CD14-positive monocyte (primary cell): ENCODE data around the gene ARMC7. TPM values are rescaled to one million over a fixed set of nuclear protein-coding genes. Genes with fewer than 3 reads are reported as not detected.

Source experiments
- DNase-seq, 3 donors: peaks; one replicate each; pipeline ENCODE4 v3.0.0-alpha.2; 2011 to 2022
- H2AFZ ChIP-seq: 2 replicates; pipeline ENCODE4 v1.6.0; 2012; ENCODE audit warnings: mild to moderate bottlenecking, low read depth, low read length, inconsistent platforms; ENCODE audit not compliant: insufficient read depth, poor library complexity, severe bottlenecking
- H3K27ac ChIP-seq, 2 donors: 1 replicate in 1 of 2; 2 replicates in 1 of 2; pipeline ENCODE4 v1.5.1; 2012 to 2013; ENCODE audit warnings: low read length in 2 of 2, control low read depth in 1 of 2, inconsistent platforms in 1 of 2, low read depth in 1 of 2, mild to moderate bottlenecking in 1 of 2
- H3K27me3 ChIP-seq, 2 donors: one replicate each; pipeline versions ENCODE4 v1.6.0 to v1.6.1; 2011 to 2013; ENCODE audit warnings: low read length in 2 of 2; ENCODE audit not compliant: control insufficient read depth in 2 of 2, insufficient read depth in 2 of 2
- H3K36me3 ChIP-seq, 2 donors: replicated peaks in 1 of 2; 1 replicate in 1 of 2; 2 replicates in 1 of 2; pipeline versions ENCODE4 v1.5.1 to v1.6.1; 2012 to 2013; ENCODE audit warnings: low read length in 2 of 2, control low read depth in 1 of 2, inconsistent platforms in 1 of 2, mild to moderate bottlenecking in 1 of 2; ENCODE audit not compliant: insufficient read depth in 2 of 2, control insufficient read depth in 1 of 2
- H3K4me1 ChIP-seq, 2 donors: 1 replicate in 1 of 2; 2 replicates in 1 of 2; pipeline versions ENCODE4 v1.5.1 to v1.6.1; 2012 to 2013; ENCODE audit warnings: low read length in 2 of 2, control low read depth in 1 of 2, inconsistent platforms in 1 of 2, mild to moderate bottlenecking in 1 of 2, moderate library complexity in 1 of 2; ENCODE audit not compliant: insufficient read depth in 2 of 2, control insufficient read depth in 1 of 2
- H3K4me2 ChIP-seq: replicated peaks from 2 replicates; pipeline ENCODE3; 2012; ENCODE audit warnings: low read length, moderate library complexity, mild to moderate bottlenecking; ENCODE audit not compliant: poor library complexity, severe bottlenecking; ENCODE audit errors: extremely low read depth
- H3K4me3 ChIP-seq, 3 experiments: fragments of 200-600 bp in 1 of 3; sonication (generic) in 1 of 3; replicated peaks in 1 of 3; 1 replicate in 2 of 3; 2 replicates in 1 of 3; pipeline ENCODE4 v1.5.1; 2011 to 2013; ENCODE audit warnings: low read length in 3 of 3, mild to moderate bottlenecking in 3 of 3, control low read depth in 2 of 3, low read depth in 2 of 3, inconsistent platforms in 1 of 3, moderate library complexity in 1 of 3
- H3K79me2 ChIP-seq: 2 replicates; pipeline ENCODE4 v1.6.0; 2012; ENCODE audit warnings: mild to moderate bottlenecking, control low read depth, inconsistent platforms, low read length, moderate library complexity; ENCODE audit not compliant: insufficient read depth
- H3K9ac ChIP-seq: 2 replicates; pipeline ENCODE4 v1.6.0; 2017; ENCODE audit warnings: low read length, mild to moderate bottlenecking; ENCODE audit not compliant: insufficient read depth, poor library complexity, severe bottlenecking
- H3K9me3 ChIP-seq, 2 donors: replicated peaks in 1 of 2; 1 replicate in 1 of 2; 2 replicates in 1 of 2; pipeline versions ENCODE4 v1.5.1 to v1.6.1; 2012 to 2013; ENCODE audit warnings: low read length in 2 of 2, control low read depth in 1 of 2; ENCODE audit not compliant: control insufficient read depth in 1 of 2, insufficient read depth in 1 of 2
- H4K20me1 ChIP-seq: 2 replicates; pipeline ENCODE4 v1.6.0; 2012; ENCODE audit warnings: mild to moderate bottlenecking, low read length, control low read depth, moderate library complexity; ENCODE audit not compliant: insufficient read depth
- H3K27ac Mint-ChIP-seq, 7 donors: one replicate each; pipeline ENCODE4 v1.8.0; 2020; ENCODE audit warnings: mild to moderate bottlenecking in 7 of 7, mixed read lengths in 7 of 7, moderate library complexity in 6 of 7, inconsistent platforms in 2 of 7
- H3K27me3 Mint-ChIP-seq, 3 donors: one replicate each; pipeline ENCODE4 v1.8.0; 2021 to 2022; ENCODE audit warnings: low read depth in 3 of 3, mild to moderate bottlenecking in 3 of 3, mixed read lengths in 3 of 3, moderate library complexity in 3 of 3, inconsistent platforms in 1 of 3
- H3K36me3 Mint-ChIP-seq, 2 donors: one replicate each; pipeline ENCODE4 v1.8.0; 2020; ENCODE audit warnings: mixed read lengths in 2 of 2, inconsistent platforms in 1 of 2, mild to moderate bottlenecking in 1 of 2
- H3K4me1 Mint-ChIP-seq: one replicate; pipeline ENCODE4 v1.8.0; 2020; ENCODE audit warnings: mild to moderate bottlenecking, mixed read lengths
- H3K4me3 Mint-ChIP-seq, 2 donors: one replicate each; pipeline ENCODE4 v1.8.0; 2020; ENCODE audit warnings: mild to moderate bottlenecking in 2 of 2, mixed read lengths in 2 of 2, moderate library complexity in 1 of 2
- H3K9me3 Mint-ChIP-seq, 7 donors: one replicate each; pipeline ENCODE4 v1.8.0; 2020 to 2022; ENCODE audit warnings: mixed read lengths in 7 of 7, mild to moderate bottlenecking in 6 of 7, moderate library complexity in 6 of 7, inconsistent platforms in 2 of 7
- WGBS: methylation state at CpG from one replicate; pipeline ENCODE4 v1.1.5; 2013; ENCODE audit warnings: missing lambda C conversion rate; ENCODE audit not compliant: insufficient coverage; 5-methylcytosine and 5-hydroxymethylcytosine counted together
- intact Hi-C, 2 donors: fragments of 100-400 bp; cut with micrococcal nuclease; formaldehyde crosslinking; loops; one replicate each; pipeline versions ENCODE4 v1.15.0 to v1.15.1; 2023
- polyA plus RNA-seq, 3 donors: library from polyadenylated mRNA; depleted of rRNA in 1 of 3; unstranded in 2 of 3; stranded (reverse) in 1 of 3; fragments of 300-500 nt in 2 of 3; fragments of >200 nt in 1 of 3; fragmentation: Illumina TruSeq in 2 of 3; gene quantifications; 1 replicate in 2 of 3; 2 replicates in 1 of 3; pipeline ENCODE4 v1.2.3, GENCODE V29; 2012 to 2021
- TF ChIP-seq, protein P1 (sequence below): fragments of 200-600 bp; IDR thresholded peaks from one replicate; pipeline ENCODE4 v1.8.0; 2022; ENCODE audit warnings: antibody characterized with exemption, mild to moderate bottlenecking

The ARMC7 gene
- polyA plus RNA-seq, 3 donors, result 1.3 to 11.8 (median 2.1) TPM

DNA sequence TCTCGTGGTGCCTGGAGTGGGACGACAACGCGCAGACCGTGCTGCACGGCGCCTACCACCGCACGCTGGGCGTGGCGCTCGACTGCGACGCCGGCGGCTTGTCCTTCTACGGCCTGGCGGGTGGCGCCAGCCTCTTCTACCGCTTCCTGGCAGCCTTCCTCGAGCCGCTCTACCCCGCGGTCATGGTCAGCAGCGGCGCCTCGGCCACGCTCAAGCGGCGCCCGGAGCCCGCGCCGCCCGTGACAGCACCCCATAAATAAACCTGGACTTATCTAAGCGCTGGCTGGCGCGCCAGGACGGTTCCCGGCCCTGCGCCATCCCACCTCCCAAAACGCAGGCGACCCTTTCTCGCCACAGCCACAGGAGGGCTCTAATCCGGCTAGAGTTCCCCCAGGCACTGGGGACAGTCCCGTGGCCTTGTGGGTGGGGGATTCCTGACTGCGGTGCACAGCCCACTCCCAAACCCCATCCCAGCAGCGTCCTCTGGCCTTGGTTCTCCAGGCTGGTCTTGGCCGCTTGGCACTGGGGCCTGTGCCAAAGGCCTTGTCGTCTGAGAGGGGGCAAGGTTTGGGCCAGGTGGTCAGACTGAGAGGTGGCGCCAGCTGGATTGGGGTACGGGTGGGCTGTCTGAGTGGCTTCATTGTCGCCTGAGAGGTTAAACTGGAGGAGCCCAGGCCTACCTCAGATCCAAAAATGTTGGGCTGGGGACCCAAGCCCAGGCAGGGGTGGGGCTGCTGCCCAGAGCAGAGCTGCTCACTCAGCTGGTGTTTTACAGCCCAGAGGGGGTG lies 32.1 kb upstream of the ARMC7 start:
- TF ChIP-seq, protein P1, sequence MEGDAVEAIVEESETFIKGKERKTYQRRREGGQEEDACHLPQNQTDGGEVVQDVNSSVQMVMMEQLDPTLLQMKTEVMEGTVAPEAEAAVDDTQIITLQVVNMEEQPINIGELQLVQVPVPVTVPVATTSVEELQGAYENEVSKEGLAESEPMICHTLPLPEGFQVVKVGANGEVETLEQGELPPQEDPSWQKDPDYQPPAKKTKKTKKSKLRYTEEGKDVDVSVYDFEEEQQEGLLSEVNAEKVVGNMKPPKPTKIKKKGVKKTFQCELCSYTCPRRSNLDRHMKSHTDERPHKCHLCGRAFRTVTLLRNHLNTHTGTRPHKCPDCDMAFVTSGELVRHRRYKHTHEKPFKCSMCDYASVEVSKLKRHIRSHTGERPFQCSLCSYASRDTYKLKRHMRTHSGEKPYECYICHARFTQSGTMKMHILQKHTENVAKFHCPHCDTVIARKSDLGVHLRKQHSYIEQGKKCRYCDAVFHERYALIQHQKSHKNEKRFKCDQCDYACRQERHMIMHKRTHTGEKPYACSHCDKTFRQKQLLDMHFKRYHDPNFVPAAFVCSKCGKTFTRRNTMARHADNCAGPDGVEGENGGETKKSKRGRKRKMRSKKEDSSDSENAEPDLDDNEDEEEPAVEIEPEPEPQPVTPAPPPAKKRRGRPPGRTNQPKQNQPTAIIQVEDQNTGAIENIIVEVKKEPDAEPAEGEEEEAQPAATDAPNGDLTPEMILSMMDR, result peak; percentile 43
- peak overlapping the region; percentile 94 for H2AFZ ChIP-seq
- H3K4me3 ChIP-seq, result peak overlapping the region; percentile 1 to 71 (median 23)
- H3K27me3 ChIP-seq, result no peaks in the 10 kb centered on the region
- H3K9me3 Mint-ChIP-seq, result peaks cover 0 to 4% (median 0%) of the 10 kb centered on the region in 7 donors
- H3K4me2 ChIP-seq, result peak overlapping the region; percentile 89
- WGBS, result 6% methylated on average over 39 of the region's 53 CpGs
- no peaks in the 10 kb centered on the region for H4K20me1 ChIP-seq
- peak overlapping the region in 6 of 7 donors; percentile 25 to 87 (median 70) for H3K27ac Mint-ChIP-seq
- no peaks in the 10 kb centered on the region for H3K36me3 Mint-ChIP-seq
- H3K27me3 Mint-ChIP-seq, result peaks cover 0 to 4% (median 1%) of the 10 kb centered on the region in 3 donors
- H3K4me1 Mint-ChIP-seq, result peaks cover 64% of the 10 kb centered on the region
- intact Hi-C loops, result loop anchor here in 1 of 2 donors (5.0 kb wide), 1 partner anchor 35 kb away; no protein-coding TSS in a partner anchor
- H3K4me3 Mint-ChIP-seq, result peak overlapping the region; percentile 75 to 89
- DNase-seq, result peak; percentile 56 to 74 (median 60)
- H3K79me2 ChIP-seq, result no peaks in the 10 kb centered on the region
- no peaks in the 10 kb centered on the region for H3K36me3 ChIP-seq
- peaks cover 61 to 63% of the 10 kb centered on the region in 2 donors for H3K4me1 ChIP-seq
- no peaks in the 10 kb centered on the region for H3K9me3 ChIP-seq
- H3K27ac ChIP-seq, result peak overlapping the region; percentile 14 to 73
- H3K9ac ChIP-seq, result peak overlapping the region; percentile 68

DNA sequence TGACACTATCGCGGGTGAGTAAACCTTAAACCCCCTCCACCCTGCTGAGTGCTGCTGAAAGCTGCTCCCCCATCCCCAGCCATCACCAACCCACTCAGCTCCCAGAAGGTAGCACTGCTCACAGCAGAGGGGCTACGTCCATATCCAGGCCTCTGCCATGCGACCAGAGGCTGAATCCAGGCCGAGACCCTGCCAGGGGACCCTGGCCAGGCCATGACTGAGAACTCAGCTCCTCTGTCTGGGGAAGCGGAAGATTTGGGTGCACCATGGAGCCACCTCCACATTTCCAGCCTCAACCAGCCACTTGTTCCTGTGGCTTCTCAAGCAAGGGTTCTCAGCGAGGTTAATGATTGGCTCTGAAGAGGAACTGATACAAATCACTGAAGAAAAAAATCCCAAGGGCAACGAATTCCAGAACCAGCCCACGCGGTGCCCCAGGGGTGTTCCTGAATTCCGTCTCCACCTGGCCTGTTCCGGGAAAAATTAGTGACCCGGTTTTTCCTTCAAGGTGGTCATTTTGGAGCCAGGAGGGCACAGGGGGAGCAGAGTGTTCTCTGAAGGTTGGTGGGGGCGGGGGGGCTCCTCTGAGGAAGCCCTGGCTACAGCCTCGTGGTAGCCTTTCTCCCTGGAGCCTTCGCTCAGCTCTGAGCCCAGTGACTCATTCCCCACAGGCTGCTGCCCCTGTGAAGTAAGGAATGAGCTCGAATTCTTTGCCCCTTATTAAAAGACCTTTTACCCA lies 31.3 kb upstream of the ARMC7 start:
- H3K4me3 Mint-ChIP-seq, result peak overlapping the region in 1 of 2 donors; percentile 75
- H3K4me3 ChIP-seq, result peak overlapping the region in 1 of 3 experiments; percentile 71
- H3K79me2 ChIP-seq, result no peaks in the 10 kb centered on the region
- H3K9me3 Mint-ChIP-seq, result peaks cover 0 to 4% (median 0%) of the 10 kb centered on the region in 7 donors
- no peaks in the 10 kb centered on the region for H4K20me1 ChIP-seq
- H3K4me2 ChIP-seq, result peak overlapping the region; percentile 89
- peaks cover 61 to 63% of the 10 kb centered on the region in 2 donors for H3K4me1 ChIP-seq
- peak overlapping the region in 2 of 7 donors; percentile 53 to 84 for H3K27ac Mint-ChIP-seq
- H2AFZ ChIP-seq, result peak overlapping the region; percentile 94
- no peaks in the 10 kb centered on the region for H3K36me3 ChIP-seq
- no peak overlapping the region for H3K27ac ChIP-seq
- TF ChIP-seq, protein P1, result no peak
- WGBS, result 80% methylated on average over 12 of the region's 17 CpGs
- peaks cover 0 to 4% (median 1%) of the 10 kb centered on the region in 3 donors for H3K27me3 Mint-ChIP-seq
- DNase-seq, result no peak
- no peak overlapping the region for H3K9ac ChIP-seq
- intact Hi-C loops, result loop anchor here in 1 of 2 donors (5.0 kb wide), 1 partner anchor 34 kb away; no protein-coding TSS in a partner anchor
- no peaks in the 10 kb centered on the region for H3K9me3 ChIP-seq
- H3K4me1 Mint-ChIP-seq, result peaks cover 64% of the 10 kb centered on the region
- no peaks in the 10 kb centered on the region for H3K27me3 ChIP-seq
- H3K36me3 Mint-ChIP-seq, result no peaks in the 10 kb centered on the region
